Measurements from ENCODE around the gene OPN3. TPM values are rescaled to one million over a fixed set of nuclear protein-coding genes. Genes with fewer than 3 reads are reported as not detected.

Gene OPN3
- total RNA-seq, 2 experiments from 2014 or later: 10.7 to 18.9 TPM

DNA sequence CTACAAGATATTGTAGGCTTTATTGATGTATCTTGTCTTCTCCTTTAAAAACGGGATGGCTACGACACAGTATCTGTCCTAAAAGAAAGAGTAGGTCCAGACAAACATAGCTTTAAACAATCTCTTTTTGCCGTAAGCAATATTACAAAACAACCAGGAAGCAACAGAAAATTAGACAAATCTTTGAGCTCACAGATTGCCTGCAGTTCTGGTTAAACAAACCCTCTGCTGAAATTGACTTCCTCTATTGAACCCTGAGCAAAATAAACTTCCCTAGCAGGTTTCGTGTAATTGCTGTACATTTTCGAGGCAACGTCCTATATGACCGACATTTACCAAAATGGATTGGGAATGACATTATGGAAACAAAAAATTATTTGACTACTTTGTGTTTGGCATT lies 50.6 kb downstream of the OPN3 start:
- intact Hi-C loops (cut with micrococcal nuclease; ENCODE audit: unreplicated experiment): no loop called here
- Histone ChIP-seq H3K36me3 (ENCODE audit: insufficient read depth, low read length) (peaks cover 20% of the 10 kb centered on the region; the same call in 1 of the 2 replicates), H4K20me1 (ENCODE audit: insufficient read depth, low read length) (no peaks in the 10 kb centered on the region), H3K4me2 (ENCODE audit: low read length) (no peak overlapping the region), H3K4me3 (ENCODE audit: low read depth, low read length, poor library complexity, severe bottlenecking) (no peak overlapping the region), H3K79me2 (ENCODE audit: insufficient read depth, low read depth, low read length) (no peaks in the 10 kb centered on the region), H2AFZ (ENCODE audit: low read length) (no peak overlapping the region), H3K9me2 (ENCODE audit: insufficient read depth, low read length) (no peaks in the 10 kb centered on the region), H3K27ac (ENCODE audit: low read depth, low read length, poor library complexity, severe bottlenecking) (no peak overlapping the region), H3K9me3 (ENCODE audit: low read length) (no peaks in the 10 kb centered on the region), H3K4me1 (ENCODE audit: insufficient read depth, low read length, poor library complexity, severe bottlenecking) (no peaks in the 10 kb centered on the region)
- no peak for DNase-seq (ENCODE audit: low spot score)
- ChIA-PET POLR2A (interaction anchor here (0.6 to 2.5 kb wide), 6 partner anchors 9 to 222 kb away, joined by 3 to 11 read pairs (median 4); no protein-coding TSS in a partner anchor), CTCF (ENCODE audit: unreplicated experiment) (no interaction called here)
- BruUV-seq (replicated peaks): no TSS peak
- TF ChIP-seq, protein P1, sequence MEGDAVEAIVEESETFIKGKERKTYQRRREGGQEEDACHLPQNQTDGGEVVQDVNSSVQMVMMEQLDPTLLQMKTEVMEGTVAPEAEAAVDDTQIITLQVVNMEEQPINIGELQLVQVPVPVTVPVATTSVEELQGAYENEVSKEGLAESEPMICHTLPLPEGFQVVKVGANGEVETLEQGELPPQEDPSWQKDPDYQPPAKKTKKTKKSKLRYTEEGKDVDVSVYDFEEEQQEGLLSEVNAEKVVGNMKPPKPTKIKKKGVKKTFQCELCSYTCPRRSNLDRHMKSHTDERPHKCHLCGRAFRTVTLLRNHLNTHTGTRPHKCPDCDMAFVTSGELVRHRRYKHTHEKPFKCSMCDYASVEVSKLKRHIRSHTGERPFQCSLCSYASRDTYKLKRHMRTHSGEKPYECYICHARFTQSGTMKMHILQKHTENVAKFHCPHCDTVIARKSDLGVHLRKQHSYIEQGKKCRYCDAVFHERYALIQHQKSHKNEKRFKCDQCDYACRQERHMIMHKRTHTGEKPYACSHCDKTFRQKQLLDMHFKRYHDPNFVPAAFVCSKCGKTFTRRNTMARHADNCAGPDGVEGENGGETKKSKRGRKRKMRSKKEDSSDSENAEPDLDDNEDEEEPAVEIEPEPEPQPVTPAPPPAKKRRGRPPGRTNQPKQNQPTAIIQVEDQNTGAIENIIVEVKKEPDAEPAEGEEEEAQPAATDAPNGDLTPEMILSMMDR (conservative IDR thresholded peaks at IDR 0.05; ENCODE audit: low read length): no peak
- TF ChIP-seq EZH2phosphoT487 (IDR thresholded peaks at IDR 0.05; ENCODE audit: borderline replicate concordance, low read depth, low read length): no peak

DNA sequence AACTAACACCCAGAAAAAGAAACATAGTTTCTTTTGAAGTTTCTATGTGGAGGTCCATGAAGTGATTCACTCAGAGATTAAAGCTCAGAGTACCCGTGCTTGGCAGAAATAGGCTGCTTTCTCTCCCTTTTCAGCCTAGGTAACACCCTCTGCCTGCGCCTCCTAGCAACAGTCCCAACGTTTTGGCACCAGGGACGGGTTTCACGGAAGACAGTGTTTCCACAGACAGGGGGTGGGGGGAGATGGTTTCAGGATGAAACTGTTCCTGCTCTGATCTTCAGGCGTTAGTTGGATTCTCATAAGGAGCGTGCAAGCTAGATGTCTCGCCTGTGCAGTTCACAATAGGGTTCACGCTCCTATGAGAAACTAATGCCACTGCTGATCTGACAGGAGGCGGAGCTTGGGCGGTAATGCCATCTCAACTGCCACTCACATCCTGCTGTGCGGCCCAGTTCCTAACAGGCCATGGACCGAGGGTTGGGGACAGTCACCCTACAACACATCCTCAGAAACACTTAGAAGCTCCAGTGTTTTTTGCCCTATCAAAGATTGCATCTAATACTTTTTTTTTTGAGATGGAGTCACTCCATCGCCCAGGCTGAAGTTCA lies 53.2 kb downstream of the OPN3 start:
- Histone ChIP-seq H3K4me3 (ENCODE audit: low read depth, low read length, poor library complexity, severe bottlenecking) (no peak overlapping the region), H4K20me1 (ENCODE audit: insufficient read depth, low read length) (no peaks in the 10 kb centered on the region), H3K4me1 (ENCODE audit: insufficient read depth, low read length, poor library complexity, severe bottlenecking) (no peaks in the 10 kb centered on the region), H3K27ac (ENCODE audit: low read depth, low read length, poor library complexity, severe bottlenecking) (no peak overlapping the region), H3K9me2 (ENCODE audit: insufficient read depth, low read length) (no peaks in the 10 kb centered on the region), H2AFZ (ENCODE audit: low read length) (no peak overlapping the region), H3K9me3 (ENCODE audit: low read length) (no peaks in the 10 kb centered on the region), H3K36me3 (ENCODE audit: insufficient read depth, low read length) (peaks cover 22% of the 10 kb centered on the region), H3K79me2 (ENCODE audit: insufficient read depth, low read depth, low read length) (no peaks in the 10 kb centered on the region), H3K4me2 (ENCODE audit: low read length) (no peak overlapping the region)
- ChIA-PET POLR2A (no interaction called here), CTCF (ENCODE audit: unreplicated experiment) (no interaction called here)
- TF ChIP-seq, protein P1 (conservative IDR thresholded peaks at IDR 0.05; ENCODE audit: low read length): no peak
- no peak for TF ChIP-seq EZH2phosphoT487 (IDR thresholded peaks at IDR 0.05; ENCODE audit: borderline replicate concordance, low read depth, low read length)
- BruUV-seq (replicated peaks): no TSS peak
- intact Hi-C loops (cut with micrococcal nuclease; ENCODE audit: unreplicated experiment): no loop called here
- DNase-seq (ENCODE audit: low spot score): no peak

DNA sequence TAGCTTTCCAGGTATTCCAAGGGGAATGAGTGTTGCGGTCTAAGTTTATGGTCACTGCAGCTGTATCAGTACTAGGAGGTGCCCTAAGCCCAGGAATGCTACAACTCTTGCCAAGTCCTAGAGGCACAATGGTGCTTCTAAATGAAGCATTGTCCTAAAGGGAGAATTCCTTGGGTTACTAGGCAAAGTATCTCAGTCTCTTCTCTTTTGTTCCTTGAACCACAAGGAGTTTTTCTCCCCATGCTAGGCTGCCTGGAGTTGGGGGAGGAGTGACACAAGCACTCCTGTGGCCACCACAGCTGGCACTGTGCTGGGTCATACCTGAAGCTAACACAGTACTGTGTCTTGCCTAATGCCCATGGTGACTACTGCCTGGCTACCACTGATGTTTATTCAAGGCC lies 57.2 kb downstream of the OPN3 start:
- DNase-seq (ENCODE audit: low spot score): no peak
- no peaks in the 10 kb centered on the region for H3K9me3 ChIP-seq (ENCODE audit: low read length)
- peaks cover 26% of the 10 kb centered on the region for H3K36me3 ChIP-seq (ENCODE audit: insufficient read depth, low read length)
- ChIA-PET POLR2A (interaction anchor here (1.4 to 1.5 kb wide), 2 partner anchors 11 to 19 kb away, joined by 4 to 5 read pairs; no protein-coding TSS in a partner anchor), CTCF (ENCODE audit: unreplicated experiment) (no interaction called here)
- H3K4me2 ChIP-seq (ENCODE audit: low read length): no peak overlapping the region
- H3K4me3 ChIP-seq (ENCODE audit: low read depth, low read length, poor library complexity, severe bottlenecking): no peak overlapping the region
- no peaks in the 10 kb centered on the region for H3K9me2 ChIP-seq (ENCODE audit: insufficient read depth, low read length)
- no peaks in the 10 kb centered on the region for H4K20me1 ChIP-seq (ENCODE audit: insufficient read depth, low read length)
- BruUV-seq (replicated peaks): no TSS peak
- no peak overlapping the region for H3K27ac ChIP-seq (ENCODE audit: low read depth, low read length, poor library complexity, severe bottlenecking)
- intact Hi-C loops (cut with micrococcal nuclease; ENCODE audit: unreplicated experiment): no loop called here
- H2AFZ ChIP-seq (ENCODE audit: low read length): no peak overlapping the region
- TF ChIP-seq EZH2phosphoT487 (IDR thresholded peaks at IDR 0.05; ENCODE audit: borderline replicate concordance, low read depth, low read length): no peak
- TF ChIP-seq, protein P1 (conservative IDR thresholded peaks at IDR 0.05; ENCODE audit: low read length): no peak
- no peaks in the 10 kb centered on the region for H3K79me2 ChIP-seq (ENCODE audit: insufficient read depth, low read depth, low read length)
- H3K4me1 ChIP-seq (ENCODE audit: insufficient read depth, low read length, poor library complexity, severe bottlenecking): no peaks in the 10 kb centered on the region
